GM12864 (cell line): ENCODE data around the gene SYT7.

Source experiments
- DNase-seq: peaks from one replicate; pipeline ENCODE4 v3.0.0-alpha.2; 2011; ENCODE audit warnings: low read depth
- H3K4me3 ChIP-seq: 2 replicates; pipeline ENCODE4 v1.5.1; 2011; ENCODE audit warnings: mild to moderate bottlenecking, low read depth, low read length, control low read depth
- TF ChIP-seq, protein P1 (sequence below): IDR thresholded peaks from 2 replicates; pipeline ENCODE4 v1.5.1; 2011; ENCODE audit warnings: low read depth, mild to moderate bottlenecking, moderate library complexity, low read length, control low read depth, inconsistent platforms; ENCODE audit errors: missing control alignments

SYT7 gene

DNA sequence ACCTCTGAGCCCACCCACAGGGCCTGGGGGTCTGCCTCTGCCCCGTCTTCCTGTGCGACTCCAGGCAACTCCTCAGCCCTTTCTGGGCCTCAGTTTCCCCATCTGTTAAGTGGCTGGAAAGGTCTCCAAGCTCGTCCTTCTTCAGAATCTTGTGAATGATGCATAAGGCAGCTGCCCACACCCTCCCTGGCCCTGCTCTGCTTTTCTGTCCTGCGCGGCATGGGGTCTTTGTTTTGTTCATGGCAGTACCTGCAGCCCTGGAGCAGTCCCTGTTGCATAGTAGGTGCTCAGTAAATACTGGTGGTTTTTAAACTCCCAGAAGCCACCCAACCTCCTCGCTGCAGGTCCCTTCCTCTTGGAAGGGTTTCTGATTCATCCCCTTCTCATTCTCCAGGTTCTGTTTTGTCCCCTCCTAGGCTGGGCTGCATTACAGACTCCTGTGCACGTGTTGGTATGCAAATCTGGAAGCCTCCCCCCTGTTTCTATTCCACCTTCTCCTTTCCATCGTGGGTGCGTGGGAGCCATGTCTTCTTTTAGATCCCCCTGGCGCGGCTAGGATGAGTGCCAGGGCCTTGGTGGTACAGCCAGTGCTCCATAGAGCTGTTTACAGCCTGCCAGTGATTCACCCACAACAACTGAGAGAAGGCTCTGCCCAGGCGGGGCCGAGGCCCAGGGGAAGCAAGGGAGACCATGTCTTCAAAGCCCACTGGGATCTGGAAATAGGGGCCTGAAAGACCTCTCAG is 19.3 kb upstream of the SYT7 start:
- TF ChIP-seq, protein P1, sequence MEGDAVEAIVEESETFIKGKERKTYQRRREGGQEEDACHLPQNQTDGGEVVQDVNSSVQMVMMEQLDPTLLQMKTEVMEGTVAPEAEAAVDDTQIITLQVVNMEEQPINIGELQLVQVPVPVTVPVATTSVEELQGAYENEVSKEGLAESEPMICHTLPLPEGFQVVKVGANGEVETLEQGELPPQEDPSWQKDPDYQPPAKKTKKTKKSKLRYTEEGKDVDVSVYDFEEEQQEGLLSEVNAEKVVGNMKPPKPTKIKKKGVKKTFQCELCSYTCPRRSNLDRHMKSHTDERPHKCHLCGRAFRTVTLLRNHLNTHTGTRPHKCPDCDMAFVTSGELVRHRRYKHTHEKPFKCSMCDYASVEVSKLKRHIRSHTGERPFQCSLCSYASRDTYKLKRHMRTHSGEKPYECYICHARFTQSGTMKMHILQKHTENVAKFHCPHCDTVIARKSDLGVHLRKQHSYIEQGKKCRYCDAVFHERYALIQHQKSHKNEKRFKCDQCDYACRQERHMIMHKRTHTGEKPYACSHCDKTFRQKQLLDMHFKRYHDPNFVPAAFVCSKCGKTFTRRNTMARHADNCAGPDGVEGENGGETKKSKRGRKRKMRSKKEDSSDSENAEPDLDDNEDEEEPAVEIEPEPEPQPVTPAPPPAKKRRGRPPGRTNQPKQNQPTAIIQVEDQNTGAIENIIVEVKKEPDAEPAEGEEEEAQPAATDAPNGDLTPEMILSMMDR: no peak
- no peak overlapping the region for H3K4me3 ChIP-seq
- no peak for DNase-seq

DNA sequence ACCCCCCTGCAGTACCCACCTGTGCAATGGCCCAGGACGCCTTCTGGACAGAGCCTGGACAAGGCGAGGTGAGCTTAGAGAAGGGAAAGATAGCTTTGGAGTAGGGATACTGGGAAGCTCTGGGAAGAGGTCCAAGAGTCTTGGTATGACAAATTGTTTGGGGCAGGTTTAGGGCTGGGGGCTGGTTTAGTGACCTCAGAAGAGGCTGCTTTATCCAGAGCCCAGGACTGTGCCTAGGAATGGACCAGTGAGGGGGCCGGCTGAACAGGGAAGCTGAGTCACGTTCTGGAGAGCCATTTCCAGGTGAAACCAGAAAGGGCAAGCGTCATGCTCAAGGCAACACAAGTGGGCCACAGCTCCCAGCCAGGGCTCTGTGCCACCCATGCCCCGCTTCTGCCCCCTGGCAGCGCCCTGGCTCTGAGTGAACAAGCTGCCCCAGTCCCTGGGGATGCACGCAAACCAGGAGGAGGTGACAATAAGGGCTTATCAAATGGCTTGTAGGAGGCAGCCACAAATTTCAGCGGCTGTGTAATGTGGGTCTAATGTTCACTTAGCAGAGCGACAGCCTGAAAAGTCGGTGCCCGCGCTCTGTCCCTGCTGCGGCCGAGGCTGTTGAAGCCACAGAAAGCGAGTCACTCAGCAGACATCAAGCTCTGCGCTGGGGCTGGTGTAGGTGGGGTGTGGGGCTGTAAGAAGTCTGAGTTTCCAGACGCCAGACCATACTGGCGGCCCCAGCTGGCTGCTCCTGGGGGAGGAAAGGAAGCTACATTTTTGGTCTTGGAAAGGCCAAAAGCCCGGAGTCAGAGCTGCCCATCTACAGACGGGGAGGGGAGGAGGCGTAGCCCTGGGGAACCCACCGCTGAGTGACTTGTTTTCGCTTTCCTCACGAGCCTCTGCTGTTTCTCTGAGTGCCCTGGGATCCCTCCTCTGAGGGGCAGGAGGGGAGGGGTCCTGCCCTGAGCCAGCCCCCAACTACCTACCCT is 18.3 kb upstream of the SYT7 start:
- DNase-seq: no peak
- H3K4me3 ChIP-seq: no peak overlapping the region
- TF ChIP-seq, protein P1: no peak

DNA sequence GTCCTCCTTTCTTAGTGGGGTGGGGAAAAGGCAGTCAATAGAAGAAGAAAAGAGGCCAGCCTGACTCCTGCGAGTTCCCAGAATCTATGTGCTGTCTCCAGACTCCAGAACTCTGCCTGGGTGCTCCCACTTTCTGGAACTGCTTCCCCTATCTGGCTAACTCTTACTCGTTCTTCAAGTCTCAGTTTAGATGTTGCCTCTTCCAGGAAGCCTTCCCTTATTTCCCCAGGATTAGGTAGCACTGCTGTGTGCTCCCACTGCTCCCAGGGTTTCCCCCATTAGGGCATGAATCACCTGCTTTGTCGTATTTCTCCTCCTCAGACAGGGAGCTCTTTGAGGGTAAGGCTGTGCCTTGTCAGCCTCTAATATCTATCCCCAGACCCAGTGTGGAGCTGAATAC is 17.5 kb upstream of the SYT7 start:
- TF ChIP-seq, protein P1: no peak
- H3K4me3 ChIP-seq: no peak overlapping the region
- DNase-seq: no peak

DNA sequence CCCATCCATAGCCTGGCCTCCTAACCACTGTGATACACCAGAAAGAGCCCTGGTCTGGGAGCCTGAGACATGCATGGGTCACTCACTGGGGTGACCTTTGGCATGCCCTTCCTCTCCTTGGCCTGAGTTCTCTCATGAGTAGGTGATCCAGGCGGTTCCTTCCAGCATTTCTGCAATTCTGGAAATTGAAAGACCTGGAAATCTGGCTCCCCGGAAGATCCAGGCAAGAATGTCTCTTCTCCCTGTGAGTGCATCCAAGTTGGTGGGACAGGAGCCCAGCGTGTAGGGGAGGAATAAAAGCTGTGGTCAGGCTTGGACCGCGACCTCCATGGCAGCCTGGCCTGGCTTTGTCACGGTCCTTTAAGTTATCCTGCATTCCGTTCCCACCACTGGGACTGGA is 16.1 kb upstream of the SYT7 start:
- TF ChIP-seq, protein P1: no peak
- no peak overlapping the region for H3K4me3 ChIP-seq
- DNase-seq: no peak

DNA sequence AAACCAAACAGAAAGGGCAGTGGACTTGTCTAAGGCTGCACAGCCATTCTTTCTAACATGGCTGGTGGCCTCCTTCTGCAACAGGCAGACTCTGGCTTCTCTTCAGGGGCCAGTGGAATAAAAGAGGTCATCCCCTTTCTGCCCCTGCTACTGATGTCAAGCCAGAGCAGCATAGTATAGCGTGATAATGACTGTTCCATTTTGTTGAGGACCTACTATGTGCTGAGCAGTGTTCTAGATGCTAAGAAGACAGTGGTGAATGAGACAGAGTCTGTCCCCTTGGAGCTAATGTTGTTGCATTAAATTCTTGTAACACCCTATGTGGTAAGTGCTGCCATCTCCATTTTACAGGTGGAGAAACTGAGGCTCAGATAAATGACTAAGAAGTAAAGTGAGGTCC is 15.7 kb upstream of the SYT7 start:
- no peak overlapping the region for H3K4me3 ChIP-seq
- no peak for DNase-seq
- TF ChIP-seq, protein P1: no peak

DNA sequence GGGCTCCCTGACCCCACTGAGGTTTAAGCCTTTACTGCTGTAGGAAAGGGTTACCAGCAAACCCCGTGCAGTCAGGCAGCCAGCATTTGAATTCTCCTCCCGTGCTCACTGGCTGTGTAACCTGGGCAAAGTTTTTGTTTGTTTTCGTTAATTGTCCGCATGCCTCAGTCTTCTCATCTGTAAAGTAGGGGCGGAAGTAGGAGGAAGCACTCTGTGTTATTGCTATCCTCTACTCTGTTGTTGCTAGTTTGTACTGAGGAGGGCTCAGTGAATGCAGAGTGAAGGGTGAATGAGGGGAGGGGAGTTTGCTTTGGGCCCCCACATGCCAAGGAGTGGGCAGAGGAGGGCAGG is 14.0 kb upstream of the SYT7 start:
- DNase-seq: no peak

More for the DNA sequence above, 14.0 kb upstream of the SYT7 start:
- TF ChIP-seq, protein P1: no peak
- H3K4me3 ChIP-seq: no peak overlapping the region
